ENCODE measurements around the gene CAMSAP1. TPM values are rescaled to one million over a fixed set of nuclear protein-coding genes. Genes with fewer than 3 reads are reported as not detected.

CAMSAP1 gene
- total and polyA plus RNA-seq, 7 donors: 2.3 to 37.7 (median 19.4) TPM

- no peak for TF ChIP-seq EP300 (IDR thresholded peaks at IDR 0.05)
- no peak for TF ChIP-seq POLR2A (IDR thresholded peaks at IDR 0.05)
- TF ChIP-seq POLR2AphosphoS5 (IDR thresholded peaks at IDR 0.05): no peak
- TF ChIP-seq CTCF (IDR thresholded peaks at IDR 0.05): no peak
- Histone ChIP-seq H3K27ac (no peak overlapping the region), H3K4me3 (no peak overlapping the region), H3K27me3 (no peaks in the 10 kb centered on the region), H3K36me3 (no peaks in the 10 kb centered on the region), H3K9me3 (no peaks in the 10 kb centered on the region), H3K4me1 (peaks cover 0 to 64% (median 54%) of the 10 kb centered on the region in 4 donors)
- no peak for DNase-seq
- WGBS, 2 donors: 85 to 89% methylated on average over 18 of the region's 18 CpGs
- intact Hi-C loops (cut with DNase I): no loop called here
Observed at GRCh38 chr9:135890190-135891026, 16.9 kb downstream of the CAMSAP1 start.

- intact Hi-C loops (cut with DNase I): no loop called here
- 94% methylated on average over 19 of the region's 19 CpGs for WGBS, 2 donors
Observed at GRCh38 chr9:135889564-135890189, 17.7 kb downstream of the CAMSAP1 start.

GRCh38 chr9:135888766-135889394, 18.5 kb downstream of the CAMSAP1 start:
- no peak for TF ChIP-seq POLR2A (IDR thresholded peaks at IDR 0.05)
- TF ChIP-seq EP300 (IDR thresholded peaks at IDR 0.05): no peak
- TF ChIP-seq CTCF (IDR thresholded peaks at IDR 0.05): no peak
- TF ChIP-seq POLR2AphosphoS5 (IDR thresholded peaks at IDR 0.05): no peak
- 73 to 87% methylated on average over 13 of the region's 13 CpGs for WGBS, 2 donors
- no peaks in the 10 kb centered on the region for H3K9me3 ChIP-seq
- H3K4me1 ChIP-seq: peaks cover 0 to 77% (median 68%) of the 10 kb centered on the region in 4 donors
- no peaks in the 10 kb centered on the region for H3K27me3 ChIP-seq
- no peak overlapping the region for H3K27ac ChIP-seq
- no peaks in the 10 kb centered on the region for H3K36me3 ChIP-seq
- no peak overlapping the region for H3K4me3 ChIP-seq
- intact Hi-C loops (cut with DNase I): no loop called here
- no peak for DNase-seq

More at GRCh38 chr9:135889564-135890189, 17.7 kb downstream of the CAMSAP1 start:
- TF ChIP-seq EP300 (IDR thresholded peaks at IDR 0.05): no peak
- TF ChIP-seq POLR2A (IDR thresholded peaks at IDR 0.05): no peak
- no peak for TF ChIP-seq POLR2AphosphoS5 (IDR thresholded peaks at IDR 0.05)
- no peak for TF ChIP-seq CTCF (IDR thresholded peaks at IDR 0.05)
- no peak overlapping the region for H3K4me3 ChIP-seq
- no peaks in the 10 kb centered on the region for H3K9me3 ChIP-seq
- H3K27me3 ChIP-seq: no peaks in the 10 kb centered on the region
- H3K36me3 ChIP-seq: no peaks in the 10 kb centered on the region
- H3K4me1 ChIP-seq: peaks cover 0 to 72% (median 61%) of the 10 kb centered on the region in 4 donors
- H3K27ac ChIP-seq: no peak overlapping the region
- no peak for DNase-seq

- H3K9me3 ChIP-seq: no peaks in the 10 kb centered on the region
- no peaks in the 10 kb centered on the region for H3K36me3 ChIP-seq
- no peaks in the 10 kb centered on the region for H3K27me3 ChIP-seq
- DNase-seq: no peak
- TF ChIP-seq CTCF (IDR thresholded peaks at IDR 0.05) (no peak), POLR2AphosphoS5 (IDR thresholded peaks at IDR 0.05) (no peak), EP300 (IDR thresholded peaks at IDR 0.05) (no peak), POLR2A (IDR thresholded peaks at IDR 0.05) (no peak)
- H3K27ac ChIP-seq: no peak overlapping the region
- 85 to 88% methylated on average over 22 of the region's 22 CpGs for WGBS, 2 donors
- peaks cover 0 to 81% (median 70%) of the 10 kb centered on the region in 4 donors for H3K4me1 ChIP-seq
- intact Hi-C loops (cut with DNase I): no loop called here
- H3K4me3 ChIP-seq: no peak overlapping the region
Observed at GRCh38 chr9:135888126-135888765, 19.1 kb downstream of the CAMSAP1 start.
